GM12875 (cell line): Measurements from ENCODE around the gene PPP1R27.

Experiments used
- H3K4me3 ChIP-seq: one replicate; pipeline ENCODE4 v1.5.1; 2011; ENCODE audit warnings: low read depth, low read length, control low read depth
- TF ChIP-seq, protein P1 (sequence below): IDR thresholded peaks from 2 replicates; pipeline ENCODE4 v1.5.1; 2011; ENCODE audit warnings: low read depth, mild to moderate bottlenecking, control low read depth, inconsistent platforms, low read length, moderate library complexity, borderline replicate concordance; ENCODE audit not compliant: insufficient read depth

The PPP1R27 gene

DNA sequence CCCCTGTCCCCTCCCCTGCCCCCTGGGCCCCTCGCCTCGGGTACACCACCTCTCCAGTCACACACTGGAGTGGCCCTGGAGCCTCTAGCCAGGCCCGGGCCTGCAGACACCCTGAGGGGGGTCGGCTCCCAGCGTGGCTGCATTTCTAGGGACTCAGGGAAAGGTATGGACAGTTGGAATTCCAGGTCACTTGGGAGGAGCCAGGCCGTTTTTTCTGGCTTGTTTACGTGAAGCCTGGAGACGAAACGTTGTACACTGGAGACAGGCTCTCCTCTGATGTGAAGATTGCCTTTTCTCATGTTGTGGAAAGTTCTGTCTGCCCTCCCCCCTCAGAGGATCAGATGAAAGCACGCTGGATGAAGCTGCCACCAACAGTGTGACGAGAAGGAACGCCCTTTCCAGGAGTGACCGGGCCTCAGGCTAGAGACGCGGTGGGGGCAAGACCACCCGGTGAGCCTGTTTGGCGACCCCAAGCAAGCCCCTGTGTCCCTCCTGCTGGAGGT lies 4.0 kb upstream of the PPP1R27 start:
- TF ChIP-seq, protein P1, sequence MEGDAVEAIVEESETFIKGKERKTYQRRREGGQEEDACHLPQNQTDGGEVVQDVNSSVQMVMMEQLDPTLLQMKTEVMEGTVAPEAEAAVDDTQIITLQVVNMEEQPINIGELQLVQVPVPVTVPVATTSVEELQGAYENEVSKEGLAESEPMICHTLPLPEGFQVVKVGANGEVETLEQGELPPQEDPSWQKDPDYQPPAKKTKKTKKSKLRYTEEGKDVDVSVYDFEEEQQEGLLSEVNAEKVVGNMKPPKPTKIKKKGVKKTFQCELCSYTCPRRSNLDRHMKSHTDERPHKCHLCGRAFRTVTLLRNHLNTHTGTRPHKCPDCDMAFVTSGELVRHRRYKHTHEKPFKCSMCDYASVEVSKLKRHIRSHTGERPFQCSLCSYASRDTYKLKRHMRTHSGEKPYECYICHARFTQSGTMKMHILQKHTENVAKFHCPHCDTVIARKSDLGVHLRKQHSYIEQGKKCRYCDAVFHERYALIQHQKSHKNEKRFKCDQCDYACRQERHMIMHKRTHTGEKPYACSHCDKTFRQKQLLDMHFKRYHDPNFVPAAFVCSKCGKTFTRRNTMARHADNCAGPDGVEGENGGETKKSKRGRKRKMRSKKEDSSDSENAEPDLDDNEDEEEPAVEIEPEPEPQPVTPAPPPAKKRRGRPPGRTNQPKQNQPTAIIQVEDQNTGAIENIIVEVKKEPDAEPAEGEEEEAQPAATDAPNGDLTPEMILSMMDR, result no peak
- H3K4me3 ChIP-seq, result no peak overlapping the region

DNA sequence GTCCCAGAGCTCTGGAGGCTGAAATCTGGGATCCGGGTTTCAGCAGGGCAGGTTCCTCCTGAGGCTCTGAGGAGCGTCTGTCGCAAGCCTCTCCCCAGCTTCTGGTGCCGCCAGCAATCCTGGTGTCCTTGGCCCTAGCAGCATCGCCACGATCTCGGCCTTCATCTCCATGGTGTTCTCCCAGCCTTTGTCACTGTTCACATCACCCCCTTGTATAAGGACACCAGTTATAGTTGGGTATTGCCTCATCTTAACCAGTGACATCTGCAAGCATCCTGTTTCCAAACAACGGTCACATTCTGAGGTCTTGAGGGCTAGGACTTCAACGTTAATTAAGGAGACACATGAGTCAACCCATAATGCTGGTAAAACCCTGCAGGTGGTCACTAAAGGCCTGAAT lies 2.8 kb upstream of the PPP1R27 start:
- TF ChIP-seq, protein P1, result no peak
- no peak overlapping the region for H3K4me3 ChIP-seq

DNA sequence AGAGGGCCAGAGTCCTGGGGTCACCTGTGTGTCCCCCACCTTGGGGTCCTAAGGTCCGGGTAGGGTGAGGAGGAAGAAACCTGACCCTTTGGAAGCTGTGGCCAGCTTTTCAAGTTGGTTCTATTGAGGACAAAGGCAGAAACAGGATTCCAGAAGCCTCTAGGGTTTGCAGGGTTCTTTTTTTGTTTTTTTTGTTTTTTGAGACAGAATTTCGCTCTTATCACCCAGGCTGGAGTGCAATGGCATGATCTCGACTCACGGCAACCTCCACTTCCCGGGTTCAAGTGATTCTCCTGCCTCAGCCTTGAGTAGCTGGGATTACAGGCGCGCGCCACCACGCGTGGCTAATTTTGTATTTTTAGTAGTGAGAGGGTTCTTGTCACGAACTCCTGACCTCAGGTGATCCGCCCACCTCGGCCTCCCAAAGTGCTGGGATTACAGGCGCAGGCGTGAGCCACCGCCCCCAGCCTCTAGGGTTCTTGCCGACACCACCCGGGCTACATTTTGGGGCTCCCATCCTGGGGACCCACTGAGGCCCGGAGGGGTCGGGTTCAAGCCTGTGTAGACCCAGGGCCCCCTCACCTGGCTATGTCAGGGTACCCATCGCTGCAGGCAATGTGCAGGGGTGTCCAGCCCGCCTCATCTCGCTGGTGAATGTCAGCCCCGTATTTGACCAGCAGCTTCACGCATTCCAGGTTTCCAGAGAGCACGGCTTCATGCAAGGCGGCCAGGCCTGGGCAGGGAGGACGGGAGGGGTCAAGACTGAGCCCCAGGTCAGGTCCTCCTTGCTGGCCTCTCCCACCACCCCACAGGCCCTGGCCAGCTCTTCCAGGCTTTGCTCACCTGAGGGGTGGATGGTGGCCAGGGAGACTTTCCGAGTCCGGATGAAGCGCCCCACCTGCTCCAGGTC lies 674 bp downstream of the PPP1R27 start:
- peak overlapping the region; percentile 57 for H3K4me3 ChIP-seq
- TF ChIP-seq, protein P1, result no peak

DNA sequence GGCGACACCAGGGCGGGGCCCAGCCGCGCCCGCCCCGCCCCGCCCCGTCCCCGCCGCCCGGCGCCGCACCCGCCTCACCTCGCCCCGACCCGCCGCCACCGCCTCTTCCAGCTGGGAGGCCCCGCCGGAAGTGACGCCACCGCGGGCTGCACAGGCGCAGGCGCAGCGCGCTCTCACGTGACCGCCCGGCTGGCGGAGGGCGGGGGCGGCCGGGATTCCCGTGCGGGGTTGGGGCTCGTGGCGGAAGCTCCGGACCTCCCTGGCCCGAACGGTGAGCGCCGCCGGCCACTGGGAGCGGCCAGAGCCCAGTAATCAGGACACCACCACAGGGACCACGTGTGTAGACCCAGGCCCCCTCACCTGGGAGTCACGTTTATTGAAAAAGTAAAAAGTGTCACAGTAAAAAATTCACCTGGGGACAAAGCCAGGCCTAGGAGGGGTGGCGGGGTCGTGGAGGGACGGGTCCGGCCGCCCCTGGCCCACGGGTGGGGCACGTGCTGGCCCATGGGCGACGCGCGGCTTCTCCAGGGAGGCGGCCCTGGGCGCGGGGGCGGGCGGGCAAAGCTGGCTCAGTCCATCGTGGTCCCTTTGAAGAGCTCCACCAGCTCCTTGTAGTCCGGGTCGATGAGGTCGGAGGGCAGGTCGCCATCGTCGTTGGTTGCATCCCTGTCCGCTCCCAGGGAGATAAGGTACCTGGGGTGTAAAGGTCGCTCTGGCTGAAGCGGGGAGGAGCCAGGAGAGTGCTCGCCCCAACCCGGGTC lies 1.5 kb downstream of the PPP1R27 start, which contains the start of gene MCRIP1:
Gene MCRIP1, minus strand, starts transcription at position 132 of the 761 bp plus-strand sequence. CDS start 8,785 bp downstream, outside the sequence.
- TF ChIP-seq, protein P1, result no peak
- H3K4me3 ChIP-seq, result peak within 1 kb of the TSS; percentile 80

DNA sequence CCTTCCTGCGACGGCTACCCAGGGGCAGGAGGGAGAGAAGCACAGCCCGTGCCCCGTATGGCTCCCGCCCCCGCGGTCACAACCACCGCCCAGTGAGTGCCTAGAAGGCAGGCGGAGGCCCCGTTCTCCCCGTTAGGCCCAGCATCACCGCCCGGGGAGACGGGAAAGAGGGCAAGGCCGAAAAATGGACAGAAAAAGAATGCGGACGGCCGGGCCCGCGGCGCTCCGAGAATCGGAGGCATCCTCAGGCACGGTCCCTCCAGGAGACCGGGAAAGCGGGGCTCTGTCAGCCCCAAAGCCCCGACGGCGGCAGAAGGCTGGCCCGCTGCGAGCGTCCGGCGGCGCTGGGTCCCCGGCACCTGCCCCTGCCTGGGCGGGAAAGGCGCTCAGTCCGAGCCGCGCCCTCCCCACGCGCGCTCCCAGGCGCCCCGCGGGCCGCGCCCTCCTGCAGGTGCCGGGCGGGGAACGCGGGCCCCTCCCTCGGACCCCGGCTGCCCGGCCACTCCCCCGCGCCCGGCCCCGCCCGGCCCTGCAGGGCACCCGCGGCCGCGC lies 2.2 kb downstream of the PPP1R27 start:
- H3K4me3 ChIP-seq, result peak overlapping the region; percentile 80
- TF ChIP-seq, protein P1, result no peak

DNA sequence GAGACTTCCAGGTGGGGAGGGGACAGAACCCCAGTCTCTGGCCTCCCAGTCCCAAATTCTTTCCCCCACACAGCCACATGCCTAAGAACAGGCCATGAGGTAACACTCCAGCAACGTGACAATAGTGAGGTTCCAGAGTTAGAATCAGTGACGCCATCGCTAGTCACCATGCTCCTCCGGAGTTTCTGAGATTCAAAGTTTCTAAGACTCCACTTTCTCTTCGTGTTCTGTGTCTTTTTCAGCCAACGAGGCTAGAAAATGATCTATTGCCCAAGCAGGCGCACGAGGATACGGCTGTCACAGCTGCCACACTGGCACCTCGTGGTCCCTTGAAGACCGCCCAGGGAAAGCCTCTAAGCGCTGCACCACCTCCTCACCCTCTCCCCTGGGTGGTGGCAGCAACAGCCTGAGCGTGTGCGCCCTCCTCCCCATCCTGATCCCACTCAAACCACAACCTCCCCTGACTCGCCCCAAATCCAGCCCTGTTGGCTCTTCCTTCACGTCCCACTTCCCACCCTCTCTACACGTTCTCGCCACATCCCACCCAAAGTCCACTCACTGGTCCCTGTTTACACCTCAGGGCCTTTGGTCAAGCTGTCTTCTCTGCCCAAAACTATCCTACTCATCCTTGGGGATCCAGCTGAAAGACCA lies 2.8 kb downstream of the PPP1R27 start:
- TF ChIP-seq, protein P1, result no peak

More for the DNA sequence above, 2.8 kb downstream of the PPP1R27 start:
- peak overlapping the region; percentile 80 for H3K4me3 ChIP-seq
